ENCODE data around the gene ARHGAP35.
"Not testable (repeated sequence)": the region's sequence is repeated elsewhere in the genome, so short reads cannot be mapped to it uniquely, and the experiment has no call there.

ARHGAP35 gene

DNA sequence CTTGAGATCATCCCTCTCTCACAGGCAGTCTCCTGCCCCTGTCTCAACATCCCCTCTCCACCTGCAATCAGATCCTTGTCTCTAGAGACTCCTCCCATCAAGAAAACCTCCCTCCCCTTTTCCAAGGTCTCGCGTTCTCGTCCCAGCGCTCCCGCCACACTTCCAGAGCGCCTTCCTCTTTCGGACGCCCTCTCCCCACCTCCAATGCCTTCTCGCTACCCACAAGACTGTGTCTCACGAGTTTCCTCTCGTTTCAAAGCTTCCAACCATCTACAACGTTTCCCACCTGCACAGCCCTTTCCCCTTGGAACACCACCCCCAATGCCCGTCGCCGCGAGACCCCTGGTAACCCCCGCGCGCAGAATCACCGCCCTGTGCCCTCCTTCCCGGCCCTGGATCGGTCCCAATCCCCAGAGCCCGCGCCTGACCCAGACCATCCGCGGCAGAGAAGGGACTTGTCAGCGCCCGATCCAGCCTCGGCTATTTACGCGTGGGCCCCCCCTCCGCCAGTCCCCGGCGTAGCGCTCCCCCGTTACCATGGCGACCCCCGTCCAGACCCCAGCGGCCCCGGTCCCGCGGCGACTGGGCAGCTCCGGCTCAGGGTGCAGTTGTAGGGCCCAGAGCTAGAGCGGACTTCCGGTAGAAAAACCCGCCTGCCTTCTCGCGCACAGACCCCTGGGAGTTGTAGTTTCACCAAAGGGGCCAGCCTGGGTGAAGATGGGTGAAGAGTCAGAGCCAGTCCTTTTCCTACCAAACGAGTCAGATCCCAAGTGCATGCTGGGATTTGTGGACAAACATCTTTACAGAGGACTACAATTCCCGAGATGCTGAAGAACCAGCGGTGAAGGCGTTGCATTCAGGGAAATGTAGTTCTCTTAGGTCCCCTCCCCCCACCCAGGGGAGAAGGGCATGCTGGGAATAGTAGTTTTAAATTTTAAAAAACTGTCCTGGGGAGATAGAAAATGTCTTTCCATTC lies 10.3 kb upstream of the ARHGAP35 start, which contains the start of gene AP2S1:
Gene AP2S1, minus strand, starts transcription at position 619 of the 976 bp plus-strand sequence. Its CDS starts 80 bp downstream, at position 539.
- TF ChIP-seq CTCF (IDR thresholded peaks at IDR 0.05; ENCODE audit: poor library complexity, severe bottlenecking): no peak
- ATAC-seq (ENCODE audit: low read depth) (peak; percentile 91), DNase-seq (ENCODE audit: low spot score) (peak; percentile 95)

GRCh38 chr19:46852830-46853229 lies 8.0 kb upstream of the ARHGAP35 start:
- H3K27ac ChIP-seq (ENCODE audit: poor library complexity, severe bottlenecking): no peak overlapping the region
- H3K4me1 ChIP-seq (ENCODE audit: insufficient read depth, poor library complexity, severe bottlenecking): peaks cover 4% of the 10 kb centered on the region
- H3K36me3 ChIP-seq (ENCODE audit: low read depth): peaks cover 9% of the 10 kb centered on the region
- H3K9me3 ChIP-seq (ENCODE audit: severe bottlenecking): no peaks in the 10 kb centered on the region
- DNase-seq (ENCODE audit: low spot score) (no peak), ATAC-seq (ENCODE audit: low read depth) (no peak)
- H3K4me3 ChIP-seq (ENCODE audit: severe bottlenecking): no peak overlapping the region
- no peak for TF ChIP-seq CTCF (IDR thresholded peaks at IDR 0.05; ENCODE audit: poor library complexity, severe bottlenecking)
- H3K27me3 ChIP-seq (ENCODE audit: insufficient read depth, poor library complexity, severe bottlenecking): no peaks in the 10 kb centered on the region

More for the DNA sequence above, 10.3 kb upstream of the ARHGAP35 start, which contains the start of gene AP2S1:
- no peaks in the 10 kb centered on the region for H3K9me3 ChIP-seq (ENCODE audit: severe bottlenecking)
- H3K27me3 ChIP-seq (ENCODE audit: insufficient read depth, poor library complexity, severe bottlenecking): no peaks in the 10 kb centered on the region
- H3K27ac ChIP-seq (ENCODE audit: poor library complexity, severe bottlenecking): peak within 1 kb of the TSS; percentile 93
- peak within 1 kb of the TSS; percentile 57 for H3K4me3 ChIP-seq (ENCODE audit: severe bottlenecking)
- no peaks in the 10 kb centered on the region for H3K4me1 ChIP-seq (ENCODE audit: insufficient read depth, poor library complexity, severe bottlenecking)
- H3K36me3 ChIP-seq (ENCODE audit: low read depth): peaks cover 19% of the 10 kb centered on the region

GRCh38 chr19:46854698-46855097 lies 6.1 kb upstream of the ARHGAP35 start:
- not testable (repeated sequence) for H3K9me3 ChIP-seq (ENCODE audit: severe bottlenecking); H3K4me3 ChIP-seq (ENCODE audit: severe bottlenecking); H3K4me1 ChIP-seq (ENCODE audit: insufficient read depth, poor library complexity, severe bottlenecking); H3K27ac ChIP-seq (ENCODE audit: poor library complexity, severe bottlenecking); ATAC-seq (ENCODE audit: low read depth); H3K36me3 ChIP-seq (ENCODE audit: low read depth); DNase-seq (ENCODE audit: low spot score); H3K27me3 ChIP-seq (ENCODE audit: insufficient read depth, poor library complexity, severe bottlenecking)

- no peaks in the 10 kb centered on the region for H3K36me3 ChIP-seq (ENCODE audit: low read depth)
- H3K4me1 ChIP-seq (ENCODE audit: insufficient read depth, poor library complexity, severe bottlenecking): peaks cover 9% of the 10 kb centered on the region
- no peaks in the 10 kb centered on the region for H3K27me3 ChIP-seq (ENCODE audit: insufficient read depth, poor library complexity, severe bottlenecking)
- H3K9me3 ChIP-seq (ENCODE audit: severe bottlenecking): no peaks in the 10 kb centered on the region
- peak; percentile 95 for TF ChIP-seq CTCF (IDR thresholded peaks at IDR 0.05; ENCODE audit: poor library complexity, severe bottlenecking)
- peak overlapping the region; percentile 3 for H3K4me3 ChIP-seq (ENCODE audit: severe bottlenecking)
- peak overlapping the region; percentile 23 for H3K27ac ChIP-seq (ENCODE audit: poor library complexity, severe bottlenecking)
- DNase-seq (ENCODE audit: low spot score) (peak; percentile 96), ATAC-seq (ENCODE audit: low read depth) (peak; percentile 68)
Observed at GRCh38 chr19:46856062-46857022, 4.5 kb upstream of the ARHGAP35 start.

DNA sequence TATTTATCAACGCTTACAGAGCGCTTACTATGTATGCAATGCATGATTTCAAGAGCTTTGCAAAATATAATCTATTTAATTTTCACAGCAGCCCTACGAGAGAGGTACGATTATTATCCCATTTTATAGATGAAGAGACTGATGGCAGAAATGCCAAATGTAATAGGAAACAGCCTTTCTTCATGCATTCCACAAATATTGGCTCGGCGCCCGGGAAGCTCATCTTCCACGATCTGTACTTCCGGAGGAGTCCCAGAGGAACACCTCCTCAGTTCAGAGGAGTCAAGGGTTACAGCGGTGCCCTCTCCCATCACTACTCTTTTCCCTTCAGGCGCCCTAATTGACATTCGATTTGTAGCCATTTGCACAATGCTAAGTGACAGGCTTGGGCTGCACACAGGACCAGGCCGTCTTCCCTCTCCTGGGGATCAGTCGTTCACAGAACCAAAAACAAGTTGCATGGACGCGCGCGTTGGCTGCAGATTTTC lies 1.1 kb upstream of the ARHGAP35 start:
- DNase-seq (ENCODE audit: low spot score) (peak; percentile 81), ATAC-seq (ENCODE audit: low read depth) (no peak)
- no peaks in the 10 kb centered on the region for H3K27me3 ChIP-seq (ENCODE audit: insufficient read depth, poor library complexity, severe bottlenecking)
- peaks cover 21% of the 10 kb centered on the region for H3K4me1 ChIP-seq (ENCODE audit: insufficient read depth, poor library complexity, severe bottlenecking)
- H3K4me3 ChIP-seq (ENCODE audit: severe bottlenecking): peak overlapping the region; percentile 8
- no peaks in the 10 kb centered on the region for H3K9me3 ChIP-seq (ENCODE audit: severe bottlenecking)
- H3K27ac ChIP-seq (ENCODE audit: poor library complexity, severe bottlenecking): peak overlapping the region; percentile 95
- no peak for TF ChIP-seq CTCF (IDR thresholded peaks at IDR 0.05; ENCODE audit: poor library complexity, severe bottlenecking)
- 0 out of 2 replicates have a peak, but pooled peaks cover 4% of the 10 kb centered on the region for H3K36me3 ChIP-seq (ENCODE audit: low read depth)
